Right lobe of liver (tissue), 6 donors: ENCODE data around the gene CATSPER3. TPM values are rescaled to one million over a fixed set of nuclear protein-coding genes. Genes with fewer than 3 reads are reported as not detected.

Experiments
- ATAC-seq, 4 donors: fragments of 200-7000 bp; cut with Tn5 transposase; one replicate each; pipeline ENCODE4 v1.9.1; 2020; ENCODE audit warnings: mild to moderate bottlenecking in 4 of 4, moderate library complexity in 4 of 4
- DNase-seq, 3 donors: peaks; one replicate each; pipeline ENCODE4 v3.0.0-alpha.2; 2020
- H3K27ac ChIP-seq, 3 donors: fragments of 200-600 bp; one replicate each; pipeline ENCODE4 v1.8.0; 2022
- H3K27me3 ChIP-seq, 2 donors: fragments of 200-600 bp; one replicate each; pipeline ENCODE4 v1.8.0; 2022
- H3K36me3 ChIP-seq, 4 donors: fragments of 200-600 bp; sonication (generic) in 1 of 4; one replicate each; pipeline versions ENCODE4 v1.5.1 to v1.8.0; 2017 to 2022; ENCODE audit warnings: control low read depth in 1 of 4
- H3K4me1 ChIP-seq, 4 donors: fragments of 200-600 bp; sonication (generic) in 1 of 4; one replicate each; pipeline versions ENCODE4 v1.5.1 to v1.8.0; 2017 to 2022; ENCODE audit warnings: control low read depth in 1 of 4
- H3K4me3 ChIP-seq, 3 donors: fragments of 200-600 bp; one replicate each; pipeline ENCODE4 v1.8.0; 2022
- H3K9me3 ChIP-seq, 4 donors: fragments of 200-600 bp; sonication (generic) in 1 of 4; one replicate each; pipeline versions ENCODE4 v1.5.1 to v1.8.0; 2017 to 2022; ENCODE audit warnings: control low read depth in 1 of 4
- POLR2A ChIP-seq: fragments of 450-650 bp; IDR thresholded peaks from one replicate; pipeline ENCODE4 v1.6.1; 2017; ENCODE audit warnings: antibody characterized with exemption, mild to moderate bottlenecking
- WGBS: methylation state at CpG from one replicate; pipeline ENCODE4 v1.1.6; 2018; ENCODE audit warnings: low coverage, low lambda C conversion rate; ENCODE audit not compliant: insufficient coverage; ENCODE audit errors: missing lambda C conversion rate; 5-methylcytosine and 5-hydroxymethylcytosine counted together
- intact Hi-C, 2 donors: fragments of 100-400 bp; cut with DNase I; formaldehyde crosslinking; loops; one replicate each; pipeline versions ENCODE4 v1.11.2 to v1.14.1; 2022
- total RNA-seq, 6 experiments: library from RNA; depleted of rRNA in 2 of 6; stranded (reverse); fragments of >200 nt in 2 of 6; fragmentation: NEBNext Ultra II Directional in 3 of 6; extraction: Animal tissue kit (Norgen Biotek cat#: 25700) in 3 of 6; gene quantifications; one replicate each; pipeline versions ENCODE4 v1.1.0 to v1.2.4, GENCODE V29; 2016 to 2023
- TF ChIP-seq, protein P1 (sequence below), 4 donors: fragments of 200-600 bp in 3 of 4; fragments of 450-650 bp in 1 of 4; IDR thresholded peaks; one replicate each; pipeline versions ENCODE4 v1.5.1 to v1.8.0; 2016 to 2022; ENCODE audit warnings: antibody characterized with exemption in 4 of 4, mild to moderate bottlenecking in 2 of 4
- donor health status: DM: no; HTN: yes; CAD: no.
- donor health status: DM: no; HTN: no; CAD: no.
- donor health status: DM: no; HTN: no; CAD: no.
- donor health status: DM: no; HTN: yes; CAD: no.
- donor health status: DM: no; HTN: yes; CAD: no.

Gene CATSPER3
- total RNA-seq, 6 experiments from 2014 or later: 0.29 to 1.1 (median 0.81) TPM; not detected in 2

DNA sequence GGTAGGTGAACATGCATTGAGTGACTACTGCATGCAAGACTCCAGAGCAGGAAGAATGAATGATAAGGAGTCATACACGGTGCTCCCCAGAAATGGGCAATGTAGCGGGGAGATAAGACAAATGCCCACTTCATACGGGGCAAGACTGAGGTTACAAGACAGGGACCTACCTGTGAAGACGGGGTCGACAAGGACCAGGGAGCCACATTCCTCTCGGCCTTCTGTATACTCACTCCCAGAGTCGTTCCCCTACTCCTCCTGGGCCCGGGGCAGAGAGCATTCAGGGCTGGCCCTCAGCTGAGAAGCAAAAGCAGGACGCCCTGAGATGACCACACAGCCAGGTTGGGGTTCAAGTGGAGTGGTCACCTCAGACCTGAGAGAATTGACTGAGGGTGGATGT, 39.6 kb downstream of the CATSPER3 start:
- Histone ChIP-seq H3K36me3 (no peaks in the 10 kb centered on the region), H3K4me1 (no peaks in the 10 kb centered on the region), H3K9me3 (no peaks in the 10 kb centered on the region), H3K4me3 (no peak overlapping the region), H3K27ac (no peak overlapping the region), H3K27me3 (no peaks in the 10 kb centered on the region)
- TF ChIP-seq, protein P1, sequence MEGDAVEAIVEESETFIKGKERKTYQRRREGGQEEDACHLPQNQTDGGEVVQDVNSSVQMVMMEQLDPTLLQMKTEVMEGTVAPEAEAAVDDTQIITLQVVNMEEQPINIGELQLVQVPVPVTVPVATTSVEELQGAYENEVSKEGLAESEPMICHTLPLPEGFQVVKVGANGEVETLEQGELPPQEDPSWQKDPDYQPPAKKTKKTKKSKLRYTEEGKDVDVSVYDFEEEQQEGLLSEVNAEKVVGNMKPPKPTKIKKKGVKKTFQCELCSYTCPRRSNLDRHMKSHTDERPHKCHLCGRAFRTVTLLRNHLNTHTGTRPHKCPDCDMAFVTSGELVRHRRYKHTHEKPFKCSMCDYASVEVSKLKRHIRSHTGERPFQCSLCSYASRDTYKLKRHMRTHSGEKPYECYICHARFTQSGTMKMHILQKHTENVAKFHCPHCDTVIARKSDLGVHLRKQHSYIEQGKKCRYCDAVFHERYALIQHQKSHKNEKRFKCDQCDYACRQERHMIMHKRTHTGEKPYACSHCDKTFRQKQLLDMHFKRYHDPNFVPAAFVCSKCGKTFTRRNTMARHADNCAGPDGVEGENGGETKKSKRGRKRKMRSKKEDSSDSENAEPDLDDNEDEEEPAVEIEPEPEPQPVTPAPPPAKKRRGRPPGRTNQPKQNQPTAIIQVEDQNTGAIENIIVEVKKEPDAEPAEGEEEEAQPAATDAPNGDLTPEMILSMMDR (IDR thresholded peaks at IDR 0.05): no peak
- no peak for TF ChIP-seq POLR2A
- DNase-seq (no peak), ATAC-seq (no peak)
- intact Hi-C loops: no loop called here
- 93% methylated on average over 2 of the region's 9 CpGs for WGBS

DNA sequence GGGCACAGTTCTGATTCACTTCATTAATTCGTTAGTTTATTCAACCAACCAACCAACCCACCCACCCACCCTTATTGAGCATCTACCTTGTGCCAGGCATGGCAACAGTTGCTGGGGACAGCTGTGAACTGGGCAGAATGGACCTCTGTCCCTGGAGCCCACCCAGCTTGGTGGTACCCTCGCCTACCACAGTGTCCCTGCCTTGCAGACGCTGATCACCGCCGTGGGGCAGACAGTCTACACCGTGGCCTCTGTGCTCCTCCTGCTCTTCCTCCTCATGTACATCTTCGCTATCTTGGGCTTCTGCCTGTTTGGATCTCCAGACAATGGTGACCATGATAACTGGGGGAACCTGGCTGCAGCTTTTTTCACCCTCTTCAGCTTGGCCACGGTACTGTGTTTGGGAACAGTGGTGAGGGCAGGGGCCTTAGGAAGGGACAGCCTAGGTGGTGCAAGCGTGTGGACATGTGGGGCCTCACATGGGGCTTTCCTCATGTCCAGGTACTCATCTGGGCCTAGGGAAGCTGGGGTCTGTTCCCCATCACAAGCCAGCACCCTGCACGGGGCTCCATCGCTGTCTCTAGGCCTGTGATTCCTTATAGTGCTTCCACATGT, 40.1 kb downstream of the CATSPER3 start:
- DNase-seq (no peak), ATAC-seq (no peak)
- H3K4me1 ChIP-seq: no peaks in the 10 kb centered on the region
- no peaks in the 10 kb centered on the region for H3K36me3 ChIP-seq
- no peaks in the 10 kb centered on the region for H3K27me3 ChIP-seq
- no peak overlapping the region for H3K4me3 ChIP-seq
- H3K9me3 ChIP-seq: no peaks in the 10 kb centered on the region
- intact Hi-C loops: no loop called here
- no peak overlapping the region for H3K27ac ChIP-seq
- 81% methylated on average over 9 of the region's 11 CpGs for WGBS
- TF ChIP-seq, protein P1 (IDR thresholded peaks at IDR 0.05): no peak
- TF ChIP-seq POLR2A: no peak

DNA sequence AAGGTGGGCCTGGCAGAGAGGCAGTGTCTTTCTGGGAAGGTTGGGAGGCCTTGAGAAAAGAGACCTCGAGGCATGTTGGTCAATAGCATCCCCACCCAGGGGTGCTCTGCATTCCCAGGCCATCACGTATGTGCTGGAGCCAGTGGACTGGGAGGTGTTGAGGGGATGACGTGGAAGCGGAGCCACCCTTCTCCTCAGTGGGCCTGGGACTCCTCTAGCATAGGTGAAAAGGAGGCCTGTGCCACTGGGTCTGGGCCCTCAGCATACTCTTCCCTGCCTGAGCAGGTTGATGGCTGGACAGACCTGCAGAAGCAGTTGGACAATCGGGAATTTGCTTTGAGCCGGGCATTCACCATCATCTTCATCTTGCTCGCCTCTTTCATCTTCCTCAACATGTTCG, 40.8 kb downstream of the CATSPER3 start:
- Histone ChIP-seq H3K27me3 (no peaks in the 10 kb centered on the region), H3K4me1 (no peaks in the 10 kb centered on the region), H3K27ac (no peak overlapping the region), H3K4me3 (no peak overlapping the region), H3K9me3 (no peaks in the 10 kb centered on the region), H3K36me3 (no peaks in the 10 kb centered on the region)
- no peak for DNase-seq
- TF ChIP-seq, protein P1 (IDR thresholded peaks at IDR 0.05): no peak
- TF ChIP-seq POLR2A: no peak
- 90% methylated on average over 2 of the region's 8 CpGs for WGBS
- intact Hi-C loops: no loop called here
- ATAC-seq: no peak

DNA sequence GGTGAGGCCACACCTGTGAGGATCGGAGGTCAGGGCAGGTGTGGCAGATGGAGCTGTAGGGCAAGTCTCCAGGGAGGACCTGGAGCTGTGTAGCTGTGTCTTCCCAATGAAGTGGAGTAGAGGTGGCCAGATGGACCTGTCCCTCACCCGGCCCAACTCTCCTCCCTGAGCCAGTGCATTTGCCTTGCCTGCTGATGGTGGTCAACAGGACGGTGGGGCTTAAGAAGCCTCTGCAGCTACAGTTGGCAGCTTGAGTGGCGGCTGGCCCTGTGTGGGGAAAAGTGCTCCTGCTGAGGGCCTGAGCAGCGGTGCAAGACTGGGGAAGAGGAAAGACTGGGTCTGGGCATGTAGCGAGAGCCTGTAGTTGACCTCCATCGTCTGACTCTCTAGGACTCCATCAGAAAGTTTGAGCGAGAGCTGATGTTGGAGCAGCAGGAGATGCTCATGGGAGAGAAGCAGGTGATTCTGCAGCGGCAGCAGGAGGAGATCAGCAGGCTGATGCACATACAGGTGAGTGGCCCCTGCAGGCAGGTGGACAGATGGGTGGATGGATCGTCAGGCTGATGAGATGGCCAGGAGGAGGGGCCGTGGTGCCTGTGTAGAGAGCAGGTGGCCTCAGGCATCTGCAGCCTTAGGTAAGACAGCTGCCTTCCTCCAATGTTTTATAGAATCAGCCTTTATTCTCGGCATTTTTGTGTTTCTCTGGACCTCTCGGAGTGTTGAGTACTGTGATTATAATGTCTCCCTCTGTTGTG, 41.5 kb downstream of the CATSPER3 start:
- Histone ChIP-seq H3K36me3 (no peaks in the 10 kb centered on the region), H3K9me3 (no peaks in the 10 kb centered on the region), H3K27me3 (no peaks in the 10 kb centered on the region), H3K4me1 (peaks cover 0 to 5% (median 2%) of the 10 kb centered on the region in 4 donors), H3K27ac (no peak overlapping the region), H3K4me3 (no peak overlapping the region)
- ATAC-seq: no peak
- DNase-seq: no peak
- TF ChIP-seq POLR2A: no peak
- TF ChIP-seq, protein P1 (IDR thresholded peaks at IDR 0.05): no peak
- 93% methylated on average over 5 of the region's 13 CpGs for WGBS
- intact Hi-C loops: no loop called here
